Endothelial cell of umbilical vein (primary cell): ENCODE results near the gene ARFGEF3. TPM values are rescaled to one million over a fixed set of nuclear protein-coding genes. Genes with fewer than 3 reads are reported as not detected.

Source experiments
- BruUV-seq: library from RNA; stranded (reverse); fragments of 400-500 nt; replicated peaks from 2 replicates; lab custom pipeline; 2021; lab: Mats Ljungman, UMichigan
- CTCF ChIA-PET: fragments of 300-600, 350-600 bp; sonication (Branson Sonifier 250); formaldehyde crosslinking; loops from one replicate; lab custom pipeline; 2021; ENCODE audit warnings: antibody characterized with exemption, inconsistent platforms; lab: Charles Lee
- POLR2A ChIA-PET: fragments of 300-600, 350-600 bp; sonication (Branson Sonifier 250); formaldehyde crosslinking; loops from one replicate; lab custom pipeline; 2021; ENCODE audit warnings: antibody characterized with exemption, inconsistent platforms; lab: Charles Lee
- DNase-seq: peaks from one replicate; pipeline ENCODE4 v3.0.0-alpha.2; 2011; ENCODE audit warnings: low read depth, low spot score
- FAIRE-seq: peaks from 2 replicates; lab custom pipeline; 2011; peaks lifted over from hg19 to GRCh38; lab: Jason Lieb, UNC
- H2AFZ ChIP-seq: 2 replicates; pipeline ENCODE4 v1.6.0; 2012; ENCODE audit warnings: low read depth, low read length, control low read depth, inconsistent platforms
- H3K27ac ChIP-seq: 2 replicates; pipeline ENCODE4 v1.5.1; 2011; ENCODE audit warnings: low read depth, mild to moderate bottlenecking, control low read depth, low read length, moderate library complexity; ENCODE audit not compliant: insufficient read depth
- H3K27me3 ChIP-seq, 2 experiments: 2 replicates each; pipeline versions ENCODE4 v1.6.0 to v1.6.1; 2011; ENCODE audit warnings: low read length in 2 of 2, mixed read lengths in 1 of 2; ENCODE audit not compliant: control insufficient read depth in 2 of 2, insufficient read depth in 2 of 2
- H3K36me3 ChIP-seq, 2 experiments: 2 replicates in 1 of 2; 3 replicates in 1 of 2; pipeline ENCODE4 v1.5.1; 2011; ENCODE audit warnings: low read length in 2 of 2, mild to moderate bottlenecking in 1 of 2, moderate library complexity in 1 of 2; ENCODE audit not compliant: control insufficient read depth in 2 of 2, insufficient read depth in 2 of 2; ENCODE audit errors: extremely low read depth in 1 of 2
- H3K4me1 ChIP-seq: 3 replicates; pipeline ENCODE4 v1.5.1; 2011; ENCODE audit warnings: mild to moderate bottlenecking, low read length; ENCODE audit not compliant: control insufficient read depth, insufficient read depth; ENCODE audit errors: extremely low read depth
- H3K4me2 ChIP-seq: 2 replicates; pipeline ENCODE4 v1.6.1; 2011; ENCODE audit warnings: low read length, control low read depth, mixed read lengths; ENCODE audit not compliant: insufficient read depth
- H3K4me3 ChIP-seq, 3 experiments: fragments of 200-600 bp in 1 of 3; sonication (generic), shearing (Covaris generic) in 1 of 3; replicated peaks in 1 of 3; 2 replicates each; pipeline ENCODE4 v1.5.1; 2011 to 2016; ENCODE audit warnings: control low read depth in 3 of 3, low read length in 3 of 3, mild to moderate bottlenecking in 2 of 3, inconsistent platforms in 1 of 3, low read depth in 1 of 3, moderate library complexity in 1 of 3; ENCODE audit not compliant: insufficient read depth in 1 of 3
- H3K79me2 ChIP-seq: 2 replicates; pipeline ENCODE4 v1.6.0; 2012; ENCODE audit warnings: low read length, inconsistent platforms; ENCODE audit not compliant: control insufficient read depth, insufficient read depth
- H3K9ac ChIP-seq: replicated peaks from 2 replicates; pipeline ENCODE3; 2011; ENCODE audit warnings: low read length, control low read depth; ENCODE audit not compliant: insufficient read depth; ENCODE audit errors: extremely low read depth
- H3K9me1 ChIP-seq: replicated peaks from 3 replicates; pipeline ENCODE4 v1.6.0; 2011; ENCODE audit warnings: mild to moderate bottlenecking, low read length; ENCODE audit not compliant: control insufficient read depth, insufficient read depth; ENCODE audit errors: extremely low read depth
- H3K9me3 ChIP-seq: replicated peaks from 2 replicates; pipeline ENCODE4 v1.5.1; 2012; ENCODE audit warnings: low read length, inconsistent platforms; ENCODE audit not compliant: control insufficient read depth, insufficient read depth
- H4K20me1 ChIP-seq: replicated peaks from 2 replicates; pipeline ENCODE3; 2011; ENCODE audit warnings: mild to moderate bottlenecking, low read length; ENCODE audit not compliant: control insufficient read depth, insufficient read depth; ENCODE audit errors: extremely low read depth
- CTCF ChIP-seq, 2 donors: IDR thresholded peaks; 1 replicate in 1 of 2; 2 replicates in 1 of 2; pipeline ENCODE4 v1.5.1; 2011; ENCODE audit warnings: low read length in 2 of 2, mild to moderate bottlenecking in 2 of 2, moderate library complexity in 2 of 2, control low read depth in 1 of 2, inconsistent platforms in 1 of 2, low read depth in 1 of 2; ENCODE audit not compliant: insufficient read depth in 1 of 2; ENCODE audit errors: extremely low read depth in 1 of 2
- EZH2 ChIP-seq: IDR thresholded peaks from 2 replicates; pipeline ENCODE4 v1.6.1; 2012; ENCODE audit warnings: borderline replicate concordance, low read depth, mild to moderate bottlenecking, moderate library complexity, low read length, inconsistent platforms; ENCODE audit not compliant: severe bottlenecking
- FOS ChIP-seq: IDR thresholded peaks from 2 replicates; pipeline ENCODE4 v1.6.1; 2011; ENCODE audit warnings: mild to moderate bottlenecking, low read length, moderate library complexity, borderline replicate concordance; ENCODE audit not compliant: insufficient read depth
- GATA2 ChIP-seq: IDR thresholded peaks from 2 replicates; pipeline ENCODE4 v1.7.0; 2011; ENCODE audit warnings: low read depth, mild to moderate bottlenecking, moderate library complexity, mixed read lengths, low read length; ENCODE audit not compliant: insufficient read length, insufficient read depth
- JUN ChIP-seq: IDR thresholded peaks from 2 replicates; pipeline ENCODE4 v1.6.1; 2011; ENCODE audit warnings: borderline replicate concordance, low read depth; ENCODE audit not compliant: insufficient read length, insufficient read depth
- MAX ChIP-seq: IDR thresholded peaks from 2 replicates; pipeline ENCODE4 v1.6.1; 2011; ENCODE audit not compliant: insufficient read depth, insufficient read length
- MYC ChIP-seq: IDR thresholded peaks from one replicate; pipeline ENCODE4 v1.6.1; 2011; ENCODE audit warnings: mild to moderate bottlenecking, low read depth, low read length
- POLR2A ChIP-seq: IDR thresholded peaks from 2 replicates; pipeline ENCODE4 v1.6.1; 2012; ENCODE audit warnings: low read depth, mild to moderate bottlenecking, control low read depth, low read length
- POLR2AphosphoS5 ChIP-seq: IDR thresholded peaks from 2 replicates; pipeline ENCODE4 v1.6.1; 2012; ENCODE audit warnings: low read depth, mild to moderate bottlenecking, control low read depth, low read length, moderate library complexity; ENCODE audit not compliant: insufficient read depth
- dilution Hi-C: fragments of 300-500 bp; cut with MboI; formaldehyde crosslinking; loops from one replicate; pipeline ENCODE4 v1.15.0; 2019; ENCODE audit warnings: low sequenced_read_pairs; ENCODE audit not compliant: extremely low pct_ligation_motif_present
- intact Hi-C: fragments of 100-400 bp; cut with micrococcal nuclease; formaldehyde crosslinking; loops from one replicate; pipeline ENCODE4 v1.10.0; 2022
- polyA plus RNA-seq, 4 experiments: library from polyadenylated mRNA; depleted of rRNA in 3 of 4; stranded (reverse) in 3 of 4; unstranded in 1 of 4; fragments of >200 nt; gene quantifications; 2 replicates each; pipeline versions ENCODE4 v1.2.1 to v1.2.3, GENCODE V29; 2011 to 2012; ENCODE audit warnings: missing spikeins in 1 of 4
- total RNA-seq: library from RNA; stranded (reverse); gene quantifications from 2 replicates; pipeline ENCODE4 v1.2.3, GENCODE V29; 2021

ARFGEF3 gene
- total and polyA plus RNA-seq, 2 donors (not counting 3 experiments of a cell fraction or from before 2014, with no cell fraction given), result 1.3 to 7.3 TPM

DNA sequence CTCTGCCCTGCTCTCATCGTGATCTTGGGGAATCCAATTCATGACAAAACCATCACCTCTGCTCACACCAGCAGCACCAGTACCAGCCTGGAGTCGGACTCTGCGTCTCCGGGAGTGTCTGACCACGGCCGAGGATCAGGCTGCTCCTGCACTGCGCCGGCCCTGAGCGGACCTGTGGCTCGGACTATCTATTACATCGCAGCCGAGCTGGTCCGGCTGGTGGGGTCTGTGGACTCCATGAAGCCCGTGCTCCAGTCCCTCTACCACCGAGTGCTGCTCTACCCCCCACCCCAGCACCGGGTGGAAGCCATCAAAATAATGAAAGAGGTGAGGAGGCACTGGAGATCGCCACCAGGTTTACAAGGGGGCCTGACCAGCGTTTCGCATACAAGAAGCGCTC, 93.7 kb downstream of the ARFGEF3 start:
- Histone ChIP-seq H3K4me1 (no peaks in the 10 kb centered on the region), H3K36me3 (no peaks in the 10 kb centered on the region), H2AFZ (no peak overlapping the region), H3K79me2 (no peaks in the 10 kb centered on the region), H3K9me1 (no peaks in the 10 kb centered on the region), H3K9me3 (no peaks in the 10 kb centered on the region), H3K27me3 (no peaks in the 10 kb centered on the region), H3K27ac (no peak overlapping the region), H4K20me1 (no peaks in the 10 kb centered on the region), H3K9ac (no peak overlapping the region), H3K4me2 (no peak overlapping the region), H3K4me3 (no peak overlapping the region)
- DNase-seq, result no peak
- TF ChIP-seq POLR2AphosphoS5 (no peak), MYC (no peak), EZH2 (no peak)
- no TSS peak for BruUV-seq
- intact Hi-C loops, result no loop called here
- dilution Hi-C loops, result no loop called here
- FAIRE-seq, result no peak
- ChIA-PET POLR2A (no interaction called here), CTCF (no interaction called here)

GRCh38 chr6:138257638-138258040, 95.9 kb downstream of the ARFGEF3 start:
- no peak for TF ChIP-seq FOS
- no peak for TF ChIP-seq MAX
- no peak for TF ChIP-seq CTCF (IDR thresholded peaks at IDR 0.05; ENCODE audit: extremely low read depth in 1 of 2, insufficient read depth in 1 of 2, low read depth in 1 of 2, low read length in 2 of 2)
- TF ChIP-seq MYC, result no peak
- no peak for TF ChIP-seq POLR2AphosphoS5
- no peak for TF ChIP-seq POLR2A
- TF ChIP-seq JUN, result no peak
- TF ChIP-seq GATA2, result no peak
- no peak for TF ChIP-seq EZH2
- DNase-seq (no peak), FAIRE-seq (no peak)
- intact Hi-C loops, result no loop called here
- no peaks in the 10 kb centered on the region for H3K9me1 ChIP-seq
- dilution Hi-C loops, result no loop called here
- no peak overlapping the region for H3K4me2 ChIP-seq
- no TSS peak for BruUV-seq
- H3K9me3 ChIP-seq, result no peaks in the 10 kb centered on the region
- no peak overlapping the region for H2AFZ ChIP-seq
- no peak overlapping the region for H3K4me3 ChIP-seq
- no peaks in the 10 kb centered on the region for H3K79me2 ChIP-seq
- no peaks in the 10 kb centered on the region for H3K27me3 ChIP-seq
- H3K4me1 ChIP-seq, result no peaks in the 10 kb centered on the region
- no peak overlapping the region for H3K27ac ChIP-seq
- no peaks in the 10 kb centered on the region for H3K36me3 ChIP-seq
- ChIA-PET POLR2A (no interaction called here), CTCF (no interaction called here)
- H3K9ac ChIP-seq, result no peak overlapping the region
- no peaks in the 10 kb centered on the region for H4K20me1 ChIP-seq
